RWPE2 (cell line): ENCODE measurements around the gene MDH1.

Experiments
- ATAC-seq: fragments of 200-7000 bp; cut with Tn5 transposase; 3 replicates; pipeline ENCODE4 v1.9.1; 2021; ENCODE audit warnings: low read depth
- DNase-seq: peaks from one replicate; pipeline ENCODE4 v3.0.0-alpha.2; 2020; ENCODE audit warnings: low spot score
- H3K27ac ChIP-seq: fragments of 450-650 bp; 2 replicates; pipeline ENCODE4 v1.5.1; 2017; ENCODE audit warnings: mild to moderate bottlenecking; ENCODE audit not compliant: poor library complexity, severe bottlenecking
- H3K27me3 ChIP-seq: fragments of 250-450 bp; sonication (Bioruptor Pico); 2 replicates; pipeline ENCODE4 v1.5.1; 2021; ENCODE audit warnings: mild to moderate bottlenecking, moderate library complexity; ENCODE audit not compliant: insufficient read depth, poor library complexity, severe bottlenecking
- H3K36me3 ChIP-seq: fragments of 250-450 bp; sonication (Bioruptor Pico); 2 replicates; pipeline ENCODE4 v1.5.1; 2020; ENCODE audit warnings: low read depth, mild to moderate bottlenecking, moderate library complexity
- H3K4me1 ChIP-seq: fragments of 250-450 bp; sonication (Bioruptor Pico); 2 replicates; pipeline ENCODE4 v1.5.1; 2021; ENCODE audit warnings: mild to moderate bottlenecking, moderate library complexity; ENCODE audit not compliant: insufficient read depth, poor library complexity, severe bottlenecking
- H3K4me3 ChIP-seq: fragments of 250-450 bp; sonication (Bioruptor Pico); 2 replicates; pipeline ENCODE4 v1.5.1; 2021; ENCODE audit warnings: mild to moderate bottlenecking, moderate library complexity; ENCODE audit not compliant: severe bottlenecking
- H3K9me3 ChIP-seq: fragments of 250-450 bp; sonication (Bioruptor Pico); 2 replicates; pipeline ENCODE4 v1.5.1; 2021; ENCODE audit warnings: mild to moderate bottlenecking, moderate library complexity; ENCODE audit not compliant: severe bottlenecking
- CTCF ChIP-seq: fragments of 450-650 bp; IDR thresholded peaks from one replicate; pipeline ENCODE4 v1.5.1; 2017; ENCODE audit warnings: mild to moderate bottlenecking, moderate library complexity; ENCODE audit not compliant: poor library complexity, severe bottlenecking

MDH1 gene

GRCh38 chr2:63628403-63628942 lies 39.7 kb downstream of the MDH1 start:
- H3K36me3 ChIP-seq, result no peaks in the 10 kb centered on the region
- H3K4me1 ChIP-seq, result no peaks in the 10 kb centered on the region
- TF ChIP-seq CTCF, result no peak
- H3K4me3 ChIP-seq, result no peak overlapping the region
- ATAC-seq (no peak), DNase-seq (no peak)
- peaks cover 4% of the 10 kb centered on the region for H3K9me3 ChIP-seq
- H3K27me3 ChIP-seq, result no peaks in the 10 kb centered on the region
- H3K27ac ChIP-seq, result no peak overlapping the region

GRCh38 chr2:63631501-63631900 lies 42.7 kb downstream of the MDH1 start:
- H3K27me3 ChIP-seq, result no peaks in the 10 kb centered on the region
- H3K27ac ChIP-seq, result no peak overlapping the region
- no peak for ATAC-seq
- no peak for TF ChIP-seq CTCF
- no peak overlapping the region for H3K4me3 ChIP-seq
- no peak for DNase-seq
- H3K9me3 ChIP-seq, result peaks cover 8% of the 10 kb centered on the region
- no peaks in the 10 kb centered on the region for H3K36me3 ChIP-seq
- H3K4me1 ChIP-seq, result no peaks in the 10 kb centered on the region

- ATAC-seq (no peak), DNase-seq (no peak)
- Histone ChIP-seq H3K27ac (no peak overlapping the region), H3K27me3 (no peaks in the 10 kb centered on the region), H3K4me1 (no peaks in the 10 kb centered on the region), H3K4me3 (no peak overlapping the region), H3K36me3 (no peaks in the 10 kb centered on the region), H3K9me3 (peaks cover 8% of the 10 kb centered on the region)
- TF ChIP-seq CTCF, result no peak
Measured at GRCh38 chr2:63632382-63632781, 43.6 kb downstream of the MDH1 start.

DNA sequence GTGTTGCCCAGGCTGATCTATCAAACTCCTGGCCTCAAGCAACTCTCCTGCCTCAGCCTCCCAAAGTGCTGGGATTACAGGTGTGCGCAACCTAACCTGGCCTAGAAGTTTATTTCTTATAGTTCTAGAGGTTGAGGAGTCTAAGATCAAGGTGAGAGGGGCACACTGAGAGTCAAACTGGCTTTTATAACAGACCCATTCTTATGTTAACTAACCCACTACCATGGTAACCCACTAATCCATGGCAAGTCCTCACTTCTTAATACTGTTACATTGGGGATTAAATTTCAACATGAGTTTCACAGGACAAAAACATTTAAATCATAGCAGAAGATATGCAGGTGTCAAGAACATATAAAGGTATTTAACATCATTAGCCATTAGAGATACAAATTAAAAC lies 50.6 kb downstream of the MDH1 start:
- H3K4me3 ChIP-seq, result no peak overlapping the region
- no peak overlapping the region for H3K27ac ChIP-seq
- DNase-seq (no peak), ATAC-seq (no peak)
- TF ChIP-seq CTCF, result no peak
- no peaks in the 10 kb centered on the region for H3K4me1 ChIP-seq
- peaks cover 4% of the 10 kb centered on the region for H3K9me3 ChIP-seq
- no peaks in the 10 kb centered on the region for H3K27me3 ChIP-seq
- H3K36me3 ChIP-seq, result no peaks in the 10 kb centered on the region

- no peaks in the 10 kb centered on the region for H3K4me1 ChIP-seq
- no peak for DNase-seq
- TF ChIP-seq CTCF, result no peak
- H3K4me3 ChIP-seq, result no peak overlapping the region
- H3K9me3 ChIP-seq, result no peaks in the 10 kb centered on the region
- H3K36me3 ChIP-seq, result no peaks in the 10 kb centered on the region
- H3K27me3 ChIP-seq, result no peaks in the 10 kb centered on the region
- ATAC-seq, result no peak
- H3K27ac ChIP-seq, result no peak overlapping the region
Measured at GRCh38 chr2:63642946-63643345, 54.2 kb downstream of the MDH1 start.
